ENCODE measurements around the gene PYGM.

DNA sequence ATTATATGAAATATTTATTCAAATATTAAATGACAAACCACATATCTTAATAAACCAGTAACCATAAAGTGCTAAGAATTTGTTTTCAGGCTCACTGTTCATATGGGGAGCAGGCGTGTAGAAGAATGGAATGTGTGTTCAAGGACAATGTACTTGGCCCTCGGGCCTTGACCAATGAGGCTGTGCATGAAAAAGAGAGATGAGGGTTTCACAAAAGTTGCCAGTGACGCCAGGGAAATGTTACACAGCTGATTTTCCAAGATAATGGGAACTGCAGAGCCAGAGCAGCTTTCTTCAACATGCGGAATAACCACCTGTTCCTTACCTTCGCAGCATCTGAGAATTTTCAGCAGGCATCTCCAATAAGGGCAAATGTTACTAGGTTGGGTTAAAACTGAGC lies 14.4 kb upstream of the PYGM start:
- no peak for TF ChIP-seq EZH2 (IDR thresholded peaks at IDR 0.05; ENCODE audit: low read length, missing control alignments)
- TF ChIP-seq, protein P1, sequence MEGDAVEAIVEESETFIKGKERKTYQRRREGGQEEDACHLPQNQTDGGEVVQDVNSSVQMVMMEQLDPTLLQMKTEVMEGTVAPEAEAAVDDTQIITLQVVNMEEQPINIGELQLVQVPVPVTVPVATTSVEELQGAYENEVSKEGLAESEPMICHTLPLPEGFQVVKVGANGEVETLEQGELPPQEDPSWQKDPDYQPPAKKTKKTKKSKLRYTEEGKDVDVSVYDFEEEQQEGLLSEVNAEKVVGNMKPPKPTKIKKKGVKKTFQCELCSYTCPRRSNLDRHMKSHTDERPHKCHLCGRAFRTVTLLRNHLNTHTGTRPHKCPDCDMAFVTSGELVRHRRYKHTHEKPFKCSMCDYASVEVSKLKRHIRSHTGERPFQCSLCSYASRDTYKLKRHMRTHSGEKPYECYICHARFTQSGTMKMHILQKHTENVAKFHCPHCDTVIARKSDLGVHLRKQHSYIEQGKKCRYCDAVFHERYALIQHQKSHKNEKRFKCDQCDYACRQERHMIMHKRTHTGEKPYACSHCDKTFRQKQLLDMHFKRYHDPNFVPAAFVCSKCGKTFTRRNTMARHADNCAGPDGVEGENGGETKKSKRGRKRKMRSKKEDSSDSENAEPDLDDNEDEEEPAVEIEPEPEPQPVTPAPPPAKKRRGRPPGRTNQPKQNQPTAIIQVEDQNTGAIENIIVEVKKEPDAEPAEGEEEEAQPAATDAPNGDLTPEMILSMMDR (conservative IDR thresholded peaks at IDR 0.05 in 1 of 2, IDR thresholded peaks at IDR 0.05 in 1 of 2; ENCODE audit: low read depth in 1 of 2, low read length in 2 of 2): no peak

All from fibroblast of lung (primary cell).